Activated B cell treated with CpG ODN at 0.5 μM for 24 hours (primary cell): ENCODE data around the gene SPATA1. TPM values are rescaled to one million over a fixed set of nuclear protein-coding genes. Genes with fewer than 3 reads are reported as not detected.

ENCODE experiments used
- ATAC-seq: fragments of 200-7000 bp; cut with Tn5 transposase; one replicate; pipeline ENCODE4 v1.10.0; 2021; ENCODE audit warnings: low read depth, mild to moderate bottlenecking, moderate library complexity
- CTCF ChIA-PET: fragments of 350-600 bp; sonication (Branson Sonifier 250); formaldehyde crosslinking; loops from one replicate; lab custom pipeline; 2021; ENCODE audit warnings: antibody characterized with exemption; lab: Charles Lee
- POLR2A ChIA-PET: fragments of 350-600 bp; sonication (Branson Sonifier 250); formaldehyde crosslinking; loops from one replicate; lab custom pipeline; 2021; ENCODE audit warnings: antibody characterized with exemption; lab: Charles Lee
- DNase-seq: peaks from one replicate; pipeline ENCODE4 v3.0.0; 2022
- H3K27ac Mint-ChIP-seq: one replicate; pipeline ENCODE4 v1.8.0; 2020; ENCODE audit warnings: mixed read lengths
- H3K27me3 Mint-ChIP-seq: one replicate; pipeline ENCODE4 v1.8.0; 2021; ENCODE audit warnings: mixed read lengths
- H3K36me3 Mint-ChIP-seq: one replicate; pipeline ENCODE4 v1.8.0; 2021; ENCODE audit warnings: low read depth, mixed read lengths
- H3K4me1 Mint-ChIP-seq: one replicate; pipeline ENCODE4 v1.8.0; 2021; ENCODE audit warnings: mixed read lengths
- H3K4me3 Mint-ChIP-seq: one replicate; pipeline ENCODE4 v1.8.0; 2020; ENCODE audit warnings: mild to moderate bottlenecking, mixed read lengths
- H3K9me3 Mint-ChIP-seq: one replicate; pipeline ENCODE4 v1.8.0; 2020; ENCODE audit warnings: mixed read lengths
- intact Hi-C: fragments of 100-400 bp; cut with micrococcal nuclease; formaldehyde crosslinking; loops from one replicate; pipeline ENCODE4 v1.15.1; 2024
- total RNA-seq: library from RNA; stranded (reverse); gene quantifications from 2 replicates; pipeline ENCODE4 v1.2.3, GENCODE V29; 2022
- TF ChIP-seq, protein P1 (sequence below): fragments of 200-600 bp; IDR thresholded peaks from one replicate; pipeline ENCODE4 v1.8.0; 2022; ENCODE audit warnings: antibody characterized with exemption, mild to moderate bottlenecking

SPATA1 gene
- total RNA-seq, 1 donor from 2014 or later = 4.6 TPM

DNA sequence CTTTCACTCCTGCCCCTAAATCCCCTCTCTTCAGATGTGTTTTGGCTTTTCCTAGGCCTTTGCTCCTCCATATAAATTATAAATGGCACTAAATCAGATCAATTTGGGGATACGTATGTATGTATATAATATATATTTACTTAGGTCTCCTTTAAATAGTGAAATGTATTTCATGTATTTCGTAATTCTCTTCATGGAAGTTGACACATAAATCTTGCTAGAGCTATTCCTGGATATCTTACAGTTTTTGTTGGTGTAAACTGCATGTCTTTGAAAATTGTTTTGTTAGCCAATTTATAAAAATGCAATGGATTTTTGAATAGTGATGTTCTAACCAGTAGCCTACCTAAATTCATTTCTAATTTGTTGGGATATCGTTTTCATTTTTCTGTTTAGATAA lies 18.1 kb upstream of the SPATA1 start:
- intact Hi-C loops = no loop called here
- POLR2A ChIA-PET = no interaction called here
- H3K4me1 Mint-ChIP-seq = peaks cover 15% of the 10 kb centered on the region

DNA sequence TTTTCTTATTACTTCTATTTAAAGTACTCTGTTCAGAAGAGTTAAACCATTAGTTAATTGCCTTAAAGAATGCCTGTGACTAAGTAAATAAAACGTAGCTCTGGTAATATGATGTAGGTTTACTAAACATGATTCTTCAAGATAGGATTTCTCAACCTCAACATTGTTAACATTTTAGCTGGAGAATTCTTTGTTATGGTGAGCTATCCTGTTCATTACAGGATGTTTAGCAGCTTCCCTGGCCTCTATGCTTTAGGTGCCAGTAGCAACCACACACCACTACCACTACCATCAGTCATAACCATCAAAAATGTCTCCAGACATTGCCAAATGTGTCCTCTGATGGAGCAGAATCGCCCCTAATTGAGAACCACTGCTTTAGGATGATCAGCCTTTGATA lies 16.4 kb upstream of the SPATA1 start:
- Mint-ChIP-seq H3K27me3 (no peaks in the 10 kb centered on the region), H3K36me3 (peaks cover 81% of the 10 kb centered on the region), H3K4me1 (peaks cover 13% of the 10 kb centered on the region), H3K27ac (no peak overlapping the region), H3K9me3 (peaks cover 3% of the 10 kb centered on the region), H3K4me3 (no peak overlapping the region)
- POLR2A ChIA-PET = interaction anchor here (1.2 to 1.5 kb wide), 2 partner anchors 10 to 16 kb away, joined by 4 to 5 read pairs; partner anchors contain the start of genes GNG5 and SPATA1
- no peak for ATAC-seq
- intact Hi-C loops = no loop called here
- TF ChIP-seq, protein P1, sequence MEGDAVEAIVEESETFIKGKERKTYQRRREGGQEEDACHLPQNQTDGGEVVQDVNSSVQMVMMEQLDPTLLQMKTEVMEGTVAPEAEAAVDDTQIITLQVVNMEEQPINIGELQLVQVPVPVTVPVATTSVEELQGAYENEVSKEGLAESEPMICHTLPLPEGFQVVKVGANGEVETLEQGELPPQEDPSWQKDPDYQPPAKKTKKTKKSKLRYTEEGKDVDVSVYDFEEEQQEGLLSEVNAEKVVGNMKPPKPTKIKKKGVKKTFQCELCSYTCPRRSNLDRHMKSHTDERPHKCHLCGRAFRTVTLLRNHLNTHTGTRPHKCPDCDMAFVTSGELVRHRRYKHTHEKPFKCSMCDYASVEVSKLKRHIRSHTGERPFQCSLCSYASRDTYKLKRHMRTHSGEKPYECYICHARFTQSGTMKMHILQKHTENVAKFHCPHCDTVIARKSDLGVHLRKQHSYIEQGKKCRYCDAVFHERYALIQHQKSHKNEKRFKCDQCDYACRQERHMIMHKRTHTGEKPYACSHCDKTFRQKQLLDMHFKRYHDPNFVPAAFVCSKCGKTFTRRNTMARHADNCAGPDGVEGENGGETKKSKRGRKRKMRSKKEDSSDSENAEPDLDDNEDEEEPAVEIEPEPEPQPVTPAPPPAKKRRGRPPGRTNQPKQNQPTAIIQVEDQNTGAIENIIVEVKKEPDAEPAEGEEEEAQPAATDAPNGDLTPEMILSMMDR = no peak
- CTCF ChIA-PET = no interaction called here
- no peak for DNase-seq

More for the DNA sequence above, 18.1 kb upstream of the SPATA1 start:
- Mint-ChIP-seq H3K27ac (no peak overlapping the region), H3K4me3 (no peak overlapping the region), H3K9me3 (peaks cover 3% of the 10 kb centered on the region), H3K36me3 (peaks cover 83% of the 10 kb centered on the region), H3K27me3 (no peaks in the 10 kb centered on the region)
- CTCF ChIA-PET = no interaction called here
- ATAC-seq = no peak
- DNase-seq = no peak
- TF ChIP-seq, protein P1 = no peak

DNA sequence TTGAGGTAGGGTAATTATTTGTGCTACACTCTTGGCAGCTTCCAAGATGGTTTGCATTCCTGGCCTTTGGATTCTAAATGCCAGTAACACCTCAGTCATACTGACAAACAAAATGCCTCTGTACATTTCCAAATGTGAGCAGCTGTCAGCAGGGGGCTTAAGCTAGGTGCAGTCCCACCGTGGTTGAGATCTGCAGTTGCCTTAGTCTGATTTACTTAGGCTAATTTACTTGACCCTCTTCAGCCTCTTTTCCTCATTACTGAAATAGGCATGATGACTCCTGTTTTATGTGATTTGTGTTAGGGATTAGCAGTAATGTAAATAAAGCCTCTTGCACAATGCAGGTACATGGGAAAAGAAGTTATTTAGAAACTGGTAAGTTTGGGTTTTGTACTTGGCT lies 13.5 kb upstream of the SPATA1 start:
- CTCF ChIA-PET = no interaction called here

DNA sequence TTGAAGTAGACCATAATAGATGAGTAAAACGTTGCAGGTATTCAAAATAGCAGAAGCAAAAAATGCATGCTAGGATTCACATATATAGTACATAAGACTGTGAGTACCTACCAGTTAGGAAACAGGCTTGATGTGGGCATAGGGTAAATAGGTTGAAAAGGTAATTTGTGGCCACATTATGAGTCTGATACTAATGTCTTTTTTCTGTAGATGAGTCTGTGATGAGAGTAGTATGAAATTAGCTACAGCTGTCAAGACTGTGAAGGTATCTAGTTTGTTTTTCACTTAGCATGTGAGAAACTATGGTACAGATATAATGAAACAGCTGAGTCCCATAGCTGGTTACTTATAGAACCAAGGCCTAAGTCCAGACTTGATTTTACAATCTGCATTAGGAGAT lies 12.4 kb upstream of the SPATA1 start:
- TF ChIP-seq, protein P1 = no peak
- Mint-ChIP-seq H3K27me3 (no peaks in the 10 kb centered on the region), H3K4me3 (no peak overlapping the region), H3K4me1 (peaks cover 10% of the 10 kb centered on the region), H3K36me3 (peaks cover 91% of the 10 kb centered on the region), H3K9me3 (no peaks in the 10 kb centered on the region), H3K27ac (peak overlapping the region; percentile 16)
- intact Hi-C loops = no loop called here
- DNase-seq (no peak), ATAC-seq (no peak)
- ChIA-PET CTCF (no interaction called here), POLR2A (interaction anchor here (1.8 kb wide), 1 partner anchor 12 kb away, joined by 8 read pairs; the partner anchor contains the start of genes GNG5 and SPATA1)

More for the DNA sequence above, 13.5 kb upstream of the SPATA1 start:
- TF ChIP-seq, protein P1 = no peak
- H3K4me1 Mint-ChIP-seq = peaks cover 4% of the 10 kb centered on the region
- intact Hi-C loops = no loop called here
- ATAC-seq (no peak), DNase-seq (no peak)
- POLR2A ChIA-PET = no interaction called here
- H3K27me3 Mint-ChIP-seq = no peaks in the 10 kb centered on the region
- peaks cover 85% of the 10 kb centered on the region for H3K36me3 Mint-ChIP-seq
- no peaks in the 10 kb centered on the region for H3K9me3 Mint-ChIP-seq
- no peak overlapping the region for H3K27ac Mint-ChIP-seq
- H3K4me3 Mint-ChIP-seq = no peak overlapping the region

GRCh38 chr1:84496498-84496897 lies 9.7 kb upstream of the SPATA1 start:
- Mint-ChIP-seq H3K4me1 (peaks cover 21% of the 10 kb centered on the region), H3K9me3 (no peaks in the 10 kb centered on the region), H3K4me3 (no peak overlapping the region), H3K27me3 (no peaks in the 10 kb centered on the region), H3K36me3 (peaks cover 87% of the 10 kb centered on the region), H3K27ac (no peak overlapping the region)
- ChIA-PET POLR2A (no interaction called here), CTCF (no interaction called here)
- DNase-seq (no peak), ATAC-seq (no peak)
- TF ChIP-seq, protein P1 = no peak
- intact Hi-C loops = no loop called here
